ENCODE data around the gene RHOT2.

RHOT2 gene

DNA sequence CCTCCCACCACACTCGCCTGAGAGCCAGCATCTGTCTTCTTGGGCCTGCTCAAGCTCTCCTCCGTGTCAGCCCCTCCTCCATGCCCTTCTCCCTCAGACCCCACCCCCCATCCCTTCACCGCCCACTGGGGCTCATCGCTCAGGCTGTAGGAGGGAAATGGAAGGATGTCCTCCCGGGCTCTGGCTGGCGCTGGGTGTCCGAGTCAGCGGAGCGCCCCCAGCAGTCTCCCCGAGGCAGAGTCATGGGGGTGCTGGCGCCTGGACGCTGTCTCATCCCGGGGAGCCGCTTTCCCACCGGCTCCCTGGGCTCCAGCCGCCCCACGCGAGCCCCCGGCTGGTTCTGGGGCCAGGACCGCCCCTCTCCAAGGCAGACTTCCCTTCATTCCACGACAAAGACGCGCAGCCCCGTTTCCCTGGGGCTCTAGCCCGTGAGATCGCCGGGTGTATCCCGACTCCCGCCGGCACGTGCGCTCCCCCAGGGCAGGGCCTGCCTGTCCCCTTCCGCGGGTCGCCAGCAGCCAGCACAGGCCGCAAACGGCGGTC lies 52.6 kb downstream of the RHOT2 start:
- no peak for FAIRE-seq
- TF ChIP-seq, protein P1, sequence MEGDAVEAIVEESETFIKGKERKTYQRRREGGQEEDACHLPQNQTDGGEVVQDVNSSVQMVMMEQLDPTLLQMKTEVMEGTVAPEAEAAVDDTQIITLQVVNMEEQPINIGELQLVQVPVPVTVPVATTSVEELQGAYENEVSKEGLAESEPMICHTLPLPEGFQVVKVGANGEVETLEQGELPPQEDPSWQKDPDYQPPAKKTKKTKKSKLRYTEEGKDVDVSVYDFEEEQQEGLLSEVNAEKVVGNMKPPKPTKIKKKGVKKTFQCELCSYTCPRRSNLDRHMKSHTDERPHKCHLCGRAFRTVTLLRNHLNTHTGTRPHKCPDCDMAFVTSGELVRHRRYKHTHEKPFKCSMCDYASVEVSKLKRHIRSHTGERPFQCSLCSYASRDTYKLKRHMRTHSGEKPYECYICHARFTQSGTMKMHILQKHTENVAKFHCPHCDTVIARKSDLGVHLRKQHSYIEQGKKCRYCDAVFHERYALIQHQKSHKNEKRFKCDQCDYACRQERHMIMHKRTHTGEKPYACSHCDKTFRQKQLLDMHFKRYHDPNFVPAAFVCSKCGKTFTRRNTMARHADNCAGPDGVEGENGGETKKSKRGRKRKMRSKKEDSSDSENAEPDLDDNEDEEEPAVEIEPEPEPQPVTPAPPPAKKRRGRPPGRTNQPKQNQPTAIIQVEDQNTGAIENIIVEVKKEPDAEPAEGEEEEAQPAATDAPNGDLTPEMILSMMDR (IDR thresholded peaks at IDR 0.05; ENCODE audit: insufficient read depth, missing control alignments): no peak
- peak; percentile 81 for DNase-seq (ENCODE audit: insufficient read length, low spot score)

DNA sequence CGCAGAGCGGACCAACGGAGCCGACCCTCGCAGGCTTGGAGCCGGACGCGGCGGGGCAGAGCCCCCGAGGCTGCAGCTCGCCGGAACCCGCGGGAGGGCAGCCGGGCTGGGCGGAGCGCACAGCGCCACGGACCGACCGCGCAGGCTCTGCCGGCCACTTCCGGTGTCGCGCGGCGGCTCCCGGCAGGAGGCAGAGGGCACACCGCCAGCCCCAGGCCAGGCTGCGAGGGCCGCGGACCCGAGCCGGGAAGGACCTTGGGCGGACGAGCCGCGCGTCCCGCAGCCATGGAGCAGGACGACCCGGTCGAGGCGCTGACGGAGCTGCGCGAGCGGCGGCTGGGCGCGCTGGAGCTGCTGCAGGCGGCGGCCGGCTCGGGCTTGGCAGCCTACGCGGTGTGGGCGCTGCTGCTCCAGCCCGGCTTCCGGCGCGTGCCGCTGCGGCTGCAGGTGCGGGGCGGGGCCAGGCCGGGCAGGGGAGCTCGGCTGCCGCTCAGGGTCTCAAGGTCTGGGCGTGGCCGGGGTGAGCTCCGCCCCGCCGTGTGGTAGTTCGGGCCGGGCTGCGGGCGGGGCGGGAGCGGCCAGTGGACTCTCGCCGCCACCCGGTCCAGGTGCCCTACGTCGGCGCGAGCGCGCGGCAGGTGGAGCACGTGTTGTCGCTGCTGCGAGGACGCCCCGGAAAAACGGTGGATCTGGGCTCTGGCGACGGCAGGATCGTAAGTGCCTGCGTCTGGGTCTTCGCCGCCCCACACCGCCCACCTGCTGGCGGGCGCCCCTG lies 53.2 kb downstream of the RHOT2 start, which contains the start of gene ANTKMT:
Gene ANTKMT, plus strand, starts transcription at position 157 of the 775 bp plus-strand sequence. Its CDS starts 129 bp downstream, at position 286.
- FAIRE-seq (no peak), DNase-seq (ENCODE audit: insufficient read length, low spot score) (peak; percentile 98)
- TF ChIP-seq, protein P1 (IDR thresholded peaks at IDR 0.05; ENCODE audit: insufficient read depth, missing control alignments): no peak

DNA sequence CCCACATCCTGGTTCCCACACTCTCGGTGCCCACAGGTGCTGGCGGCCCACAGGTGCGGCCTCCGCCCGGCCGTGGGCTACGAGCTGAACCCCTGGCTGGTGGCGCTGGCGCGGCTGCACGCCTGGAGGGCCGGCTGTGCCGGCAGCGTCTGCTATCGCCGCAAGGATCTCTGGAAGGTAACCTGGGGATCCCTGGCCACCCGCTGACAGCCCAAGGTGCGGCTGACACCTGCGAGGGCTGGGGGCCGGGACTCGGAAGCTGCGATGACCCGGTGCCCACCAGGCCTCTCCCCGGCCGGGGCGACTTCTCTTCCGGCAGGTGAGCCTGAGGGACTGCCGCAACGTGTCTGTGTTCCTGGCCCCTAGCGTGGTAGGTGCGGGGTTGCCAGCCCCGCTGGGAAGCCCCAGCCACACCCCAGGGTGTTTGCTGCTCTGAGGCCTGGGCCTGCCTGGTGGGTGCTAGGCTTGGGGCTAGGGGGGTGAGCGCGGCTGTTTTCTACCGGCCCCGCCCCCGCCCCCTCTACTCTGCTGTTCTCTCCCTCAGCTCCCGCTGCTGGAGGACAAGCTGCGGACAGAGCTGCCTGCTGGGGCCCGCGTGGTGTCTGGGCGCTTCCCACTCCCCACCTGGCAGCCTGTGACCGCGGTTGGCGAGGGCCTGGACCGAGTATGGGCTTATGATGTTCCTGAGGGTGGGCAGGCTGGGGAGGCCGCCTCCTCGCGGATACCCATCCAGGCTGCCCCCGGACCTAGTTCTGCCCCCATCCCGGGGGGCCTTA lies 54.0 kb downstream of the RHOT2 start:
- TF ChIP-seq, protein P1 (IDR thresholded peaks at IDR 0.05; ENCODE audit: insufficient read depth, missing control alignments): no peak
- DNase-seq (ENCODE audit: insufficient read length, low spot score): no peak
- no peak for FAIRE-seq

DNA sequence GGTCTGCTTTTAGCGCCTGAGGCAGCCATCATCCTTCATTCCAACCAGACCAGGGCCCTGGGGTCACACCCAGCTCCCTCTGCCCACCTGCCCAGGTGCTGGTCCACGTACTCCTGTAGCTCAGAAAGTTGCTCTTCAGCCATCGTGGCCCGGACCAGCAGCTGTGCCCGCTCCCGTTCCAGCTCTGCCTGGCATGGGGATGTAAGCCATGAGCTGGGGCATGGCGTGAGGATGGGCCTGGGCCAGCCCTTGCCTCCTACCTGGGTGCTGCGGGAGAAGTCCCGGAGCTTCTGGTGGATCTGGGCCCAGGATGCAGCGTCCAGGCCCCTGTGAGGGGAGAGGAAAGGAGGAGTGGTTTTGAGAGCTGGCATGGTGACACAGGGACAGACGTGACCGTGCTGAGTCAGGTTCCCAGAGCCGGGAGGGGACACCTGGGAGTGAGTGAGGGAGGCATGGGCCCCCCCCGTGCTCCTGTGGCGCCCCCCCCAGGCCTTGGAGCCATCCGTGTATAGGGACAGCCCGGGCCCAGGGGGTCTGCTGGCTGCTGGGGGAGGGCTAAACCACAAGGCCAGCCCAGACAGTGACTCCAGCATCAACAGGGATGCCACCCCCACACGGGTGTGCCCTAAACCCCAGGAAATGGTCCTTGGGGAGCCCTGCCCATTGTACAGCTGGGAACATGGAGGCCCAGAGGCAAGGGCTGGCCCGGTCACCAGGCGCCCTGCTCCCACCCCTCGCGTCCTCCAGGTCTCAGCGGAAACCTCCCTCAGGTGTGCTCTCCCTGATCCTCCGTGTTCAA lies 55.1 kb downstream of the RHOT2 start:
- TF ChIP-seq, protein P1 (IDR thresholded peaks at IDR 0.05; ENCODE audit: insufficient read depth, missing control alignments): no peak
- no peak for FAIRE-seq
- DNase-seq (ENCODE audit: insufficient read length, low spot score): no peak

DNA sequence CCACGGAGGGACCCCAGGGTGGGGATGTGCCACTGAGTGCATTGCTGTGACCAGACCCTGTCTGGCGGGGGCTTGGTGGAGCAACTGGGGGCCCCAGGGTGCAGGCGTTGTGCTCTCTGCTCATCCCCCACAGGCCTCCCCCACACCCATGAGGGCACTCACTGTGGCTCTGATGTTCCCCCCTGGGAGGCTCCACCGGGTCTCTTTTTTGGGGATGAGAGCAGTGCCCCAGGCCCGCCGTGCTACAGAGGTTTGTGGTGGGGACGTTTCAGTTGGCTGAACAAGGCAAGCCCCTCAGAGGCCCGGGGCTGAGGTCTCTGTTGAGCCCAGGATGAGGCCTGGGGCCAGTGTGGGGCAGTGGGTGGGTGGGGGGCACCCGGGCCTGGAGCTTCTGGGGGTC lies 55.8 kb downstream of the RHOT2 start:
- DNase-seq (ENCODE audit: insufficient read length, low spot score): no peak
- TF ChIP-seq, protein P1 (IDR thresholded peaks at IDR 0.05; ENCODE audit: insufficient read depth, missing control alignments): no peak
- FAIRE-seq: no peak

All from D721Med (cell line).